ENCODE results near the gene LARGE1.
A peak's percentile ranks its signal among the peaks of the same experiment; 100 is the strongest.

Gene LARGE1

DNA sequence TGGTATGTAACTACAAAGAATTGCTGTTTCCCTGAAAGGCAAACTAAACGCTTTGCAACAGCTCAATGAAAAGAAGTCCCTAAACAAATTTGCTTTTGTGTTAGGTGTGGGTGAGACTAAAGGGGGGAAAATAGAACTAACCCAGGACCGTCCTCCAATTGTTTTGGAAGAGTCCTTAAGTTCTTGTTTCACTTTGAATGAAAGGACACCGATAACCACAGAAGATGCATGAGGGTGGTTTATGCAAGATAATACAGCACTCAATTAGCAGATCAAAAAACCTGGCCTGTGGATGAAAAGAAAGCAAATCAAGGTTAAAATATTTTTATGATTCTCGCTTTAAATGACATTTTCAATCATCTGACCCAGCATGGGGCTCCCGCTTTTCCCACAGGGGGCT is 557.6 kb downstream of the LARGE1 start:
- TF ChIP-seq POLR2A (IDR thresholded peaks at IDR 0.05; ENCODE audit: extremely low read depth, insufficient read length): no peak
- TF ChIP-seq, protein P1, sequence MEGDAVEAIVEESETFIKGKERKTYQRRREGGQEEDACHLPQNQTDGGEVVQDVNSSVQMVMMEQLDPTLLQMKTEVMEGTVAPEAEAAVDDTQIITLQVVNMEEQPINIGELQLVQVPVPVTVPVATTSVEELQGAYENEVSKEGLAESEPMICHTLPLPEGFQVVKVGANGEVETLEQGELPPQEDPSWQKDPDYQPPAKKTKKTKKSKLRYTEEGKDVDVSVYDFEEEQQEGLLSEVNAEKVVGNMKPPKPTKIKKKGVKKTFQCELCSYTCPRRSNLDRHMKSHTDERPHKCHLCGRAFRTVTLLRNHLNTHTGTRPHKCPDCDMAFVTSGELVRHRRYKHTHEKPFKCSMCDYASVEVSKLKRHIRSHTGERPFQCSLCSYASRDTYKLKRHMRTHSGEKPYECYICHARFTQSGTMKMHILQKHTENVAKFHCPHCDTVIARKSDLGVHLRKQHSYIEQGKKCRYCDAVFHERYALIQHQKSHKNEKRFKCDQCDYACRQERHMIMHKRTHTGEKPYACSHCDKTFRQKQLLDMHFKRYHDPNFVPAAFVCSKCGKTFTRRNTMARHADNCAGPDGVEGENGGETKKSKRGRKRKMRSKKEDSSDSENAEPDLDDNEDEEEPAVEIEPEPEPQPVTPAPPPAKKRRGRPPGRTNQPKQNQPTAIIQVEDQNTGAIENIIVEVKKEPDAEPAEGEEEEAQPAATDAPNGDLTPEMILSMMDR (IDR thresholded peaks at IDR 0.05; ENCODE audit: low read depth, low read length): no peak
- TF ChIP-seq MYC (IDR thresholded peaks at IDR 0.05; ENCODE audit: low read depth, low read length): no peak
- TF ChIP-seq, protein P2, sequence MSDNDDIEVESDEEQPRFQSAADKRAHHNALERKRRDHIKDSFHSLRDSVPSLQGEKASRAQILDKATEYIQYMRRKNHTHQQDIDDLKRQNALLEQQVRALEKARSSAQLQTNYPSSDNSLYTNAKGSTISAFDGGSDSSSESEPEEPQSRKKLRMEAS (IDR thresholded peaks at IDR 0.05; ENCODE audit: low read depth, low read length): no peak
- H3K4me3 ChIP-seq (ENCODE audit: low read depth, low read length): no peak overlapping the region
- no peak for DNase-seq (ENCODE audit: low read depth)

DNA sequence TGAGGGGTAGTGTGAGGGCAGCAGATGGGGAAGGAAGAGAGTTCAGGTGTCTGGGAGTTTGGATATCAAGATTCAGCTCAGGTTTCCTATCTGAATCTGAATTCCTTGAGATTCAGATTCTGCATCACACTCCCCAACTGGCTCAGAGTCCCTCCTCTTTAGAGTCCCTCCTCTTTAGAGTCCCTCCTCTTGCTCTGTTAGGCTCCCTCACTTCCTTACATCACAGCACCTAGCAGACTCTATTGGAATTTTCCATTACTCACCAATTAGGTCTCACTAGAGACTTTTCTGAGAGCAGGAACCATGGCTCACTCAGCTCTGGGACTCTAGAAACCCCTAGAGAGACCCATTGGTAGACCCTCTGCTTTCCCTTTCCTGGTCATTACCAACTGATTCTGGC is 558.7 kb downstream of the LARGE1 start:
- peak; percentile 3 for DNase-seq (ENCODE audit: low read depth)
- TF ChIP-seq, protein P2 (IDR thresholded peaks at IDR 0.05; ENCODE audit: low read depth, low read length): no peak
- TF ChIP-seq POLR2A (IDR thresholded peaks at IDR 0.05; ENCODE audit: extremely low read depth, insufficient read length) (no peak), MYC (IDR thresholded peaks at IDR 0.05; ENCODE audit: low read depth, low read length) (no peak)
- TF ChIP-seq, protein P1 (IDR thresholded peaks at IDR 0.05; ENCODE audit: low read depth, low read length): no peak

DNA sequence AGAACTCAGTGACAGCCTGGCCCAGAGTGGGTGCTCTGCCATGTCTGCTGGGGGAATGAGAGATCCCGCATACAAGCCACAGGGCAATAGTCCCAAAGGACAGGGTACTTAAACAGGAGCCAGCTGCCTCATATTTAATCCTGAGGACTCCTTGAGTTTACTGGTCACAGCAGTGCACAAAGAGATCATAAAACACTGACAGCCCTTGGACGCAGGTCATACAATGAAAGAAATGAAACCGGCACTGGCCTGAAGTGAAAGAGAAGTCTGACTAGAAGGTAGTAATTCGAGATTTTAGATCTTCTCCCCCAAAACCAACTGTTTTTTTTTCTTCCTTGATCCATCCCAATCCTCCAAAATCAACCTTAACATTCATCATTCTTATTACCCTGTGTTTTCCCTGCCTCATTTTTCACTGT is 562.3 kb downstream of the LARGE1 start:
- TF ChIP-seq, protein P2 (IDR thresholded peaks at IDR 0.05; ENCODE audit: low read depth, low read length): no peak
- TF ChIP-seq POLR2A (IDR thresholded peaks at IDR 0.05; ENCODE audit: extremely low read depth, insufficient read length) (no peak), MYC (IDR thresholded peaks at IDR 0.05; ENCODE audit: low read depth, low read length) (no peak)
- TF ChIP-seq, protein P1 (IDR thresholded peaks at IDR 0.05; ENCODE audit: low read depth, low read length): no peak
- no peak overlapping the region for H3K4me3 ChIP-seq (ENCODE audit: low read depth, low read length)
- DNase-seq (ENCODE audit: low read depth): no peak

More for the DNA sequence above, 558.7 kb downstream of the LARGE1 start:
- H3K4me3 ChIP-seq (ENCODE audit: low read depth, low read length): no peak overlapping the region

DNA sequence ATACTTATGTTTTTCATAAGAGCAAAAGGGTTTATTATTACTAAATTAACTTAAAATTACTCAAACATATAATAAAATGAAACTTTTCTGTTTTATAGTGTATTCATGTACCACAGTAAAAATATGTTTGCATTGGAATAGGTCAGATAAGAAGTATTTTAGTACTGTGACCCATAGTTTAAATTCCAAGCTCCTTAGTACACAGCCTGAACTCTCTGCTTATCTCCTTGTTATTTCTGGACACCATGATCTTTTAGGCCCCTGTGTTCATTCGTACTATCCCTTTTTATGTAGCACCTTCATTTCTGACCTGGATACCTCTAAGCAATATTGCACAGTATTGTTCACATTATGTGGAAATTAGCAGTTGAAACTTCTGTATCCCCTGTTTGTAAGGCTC is 565.3 kb downstream of the LARGE1 start:
- no peak overlapping the region for H3K4me3 ChIP-seq (ENCODE audit: low read depth, low read length)
- TF ChIP-seq, protein P2 (IDR thresholded peaks at IDR 0.05; ENCODE audit: low read depth, low read length): no peak
- TF ChIP-seq POLR2A (IDR thresholded peaks at IDR 0.05; ENCODE audit: extremely low read depth, insufficient read length) (no peak), MYC (IDR thresholded peaks at IDR 0.05; ENCODE audit: low read depth, low read length) (no peak)
- TF ChIP-seq, protein P1 (IDR thresholded peaks at IDR 0.05; ENCODE audit: low read depth, low read length): no peak
- DNase-seq (ENCODE audit: low read depth): no peak

DNA sequence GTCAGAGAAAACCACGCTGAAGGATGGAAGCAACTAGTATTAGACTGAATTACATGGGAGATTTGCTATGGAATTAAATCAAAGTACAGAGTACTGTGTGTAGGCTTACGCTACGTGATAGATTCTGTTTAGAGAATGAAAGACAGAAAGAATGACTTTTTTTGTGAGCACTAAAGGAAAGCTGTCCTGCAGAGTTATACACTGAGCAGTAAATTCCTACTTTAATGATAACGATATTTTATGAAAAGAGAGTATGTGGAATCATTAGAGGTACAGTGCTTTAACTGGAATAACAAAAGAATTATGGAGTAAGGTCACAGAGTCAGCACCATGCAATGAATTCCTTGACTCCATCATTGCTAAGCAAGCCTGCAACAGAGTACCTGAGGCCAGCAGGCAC is 566.8 kb downstream of the LARGE1 start:
- DNase-seq (ENCODE audit: low read depth): no peak
- TF ChIP-seq, protein P2 (IDR thresholded peaks at IDR 0.05; ENCODE audit: low read depth, low read length): no peak
- TF ChIP-seq, protein P1 (IDR thresholded peaks at IDR 0.05; ENCODE audit: low read depth, low read length): no peak
- TF ChIP-seq MYC (IDR thresholded peaks at IDR 0.05; ENCODE audit: low read depth, low read length) (no peak), POLR2A (IDR thresholded peaks at IDR 0.05; ENCODE audit: extremely low read depth, insufficient read length) (no peak)
- no peak overlapping the region for H3K4me3 ChIP-seq (ENCODE audit: low read depth, low read length)

All from NB4 (cell line).